ENCODE measurements around the gene ZFAND4. TPM values are rescaled to one million over a fixed set of nuclear protein-coding genes. Genes with fewer than 3 reads are reported as not detected.
"Not testable (repeated sequence)": the region's sequence is repeated elsewhere in the genome, so short reads cannot be mapped to it uniquely, and the experiment has no call there.

The ZFAND4 gene
- total RNA-seq, 4 donors from 2014 or later = 5.0 to 15.3 (median 7.9) TPM

GRCh38 chr10:45578384-45578971 is 94.1 kb downstream of the ZFAND4 start:
- H3K4me3 ChIP-seq = no peak overlapping the region
- intact Hi-C loops (cut with DNase I) = no loop called here
- TF ChIP-seq CTCF (IDR thresholded peaks at IDR 0.05) = no peak
- no peak for TF ChIP-seq POLR2A (IDR thresholded peaks at IDR 0.05)
- H3K4me1 ChIP-seq = peaks cover 0 to 24% (median 9%) of the 10 kb centered on the region in 3 donors
- H3K36me3 ChIP-seq = no peaks in the 10 kb centered on the region
- H3K9me3 ChIP-seq = no peaks in the 10 kb centered on the region
- no peak overlapping the region for H3K27ac ChIP-seq
- no peak for DNase-seq
- H3K27me3 ChIP-seq = no peaks in the 10 kb centered on the region
- 75 to 77% methylated on average over 2 of the region's 2 CpGs for WGBS, 2 donors

- TF ChIP-seq POLR2A (IDR thresholded peaks at IDR 0.05) = no peak
- TF ChIP-seq CTCF (IDR thresholded peaks at IDR 0.05) = no peak
- no peak for DNase-seq
- H3K4me1 ChIP-seq = peaks cover 0 to 10% (median 4%) of the 10 kb centered on the region in 3 donors
- H3K9me3 ChIP-seq = no peaks in the 10 kb centered on the region
- H3K4me3 ChIP-seq = no peak overlapping the region
- 80 to 90% methylated on average over 3 of the region's 3 CpGs for WGBS, 2 donors
- H3K27ac ChIP-seq = no peak overlapping the region
- H3K27me3 ChIP-seq = no peaks in the 10 kb centered on the region
- H3K36me3 ChIP-seq = no peaks in the 10 kb centered on the region
- intact Hi-C loops (cut with DNase I) = no loop called here
Measured at GRCh38 chr10:45575966-45576597, 96.5 kb downstream of the ZFAND4 start.

GRCh38 chr10:45575032-45575761 is 97.4 kb downstream of the ZFAND4 start:
- H3K27me3 ChIP-seq; intact Hi-C loops (cut with DNase I); H3K27ac ChIP-seq: not testable (repeated sequence)

GRCh38 chr10:45569471-45569870 is 103.1 kb downstream of the ZFAND4 start:
- no peak for TF ChIP-seq POLR2A (IDR thresholded peaks at IDR 0.05)
- no peak for TF ChIP-seq CTCF (IDR thresholded peaks at IDR 0.05)
- intact Hi-C loops (cut with DNase I) = no loop called here
- H3K27ac ChIP-seq = no peak overlapping the region
- no peaks in the 10 kb centered on the region for H3K27me3 ChIP-seq
- 72 to 83% methylated on average over 3 of the region's 3 CpGs for WGBS, 2 donors
- no peaks in the 10 kb centered on the region for H3K36me3 ChIP-seq
- H3K4me1 ChIP-seq = no peaks in the 10 kb centered on the region
- H3K4me3 ChIP-seq = no peak overlapping the region
- H3K9me3 ChIP-seq = no peaks in the 10 kb centered on the region
- DNase-seq = no peak

More at GRCh38 chr10:45575032-45575761, 97.4 kb downstream of the ZFAND4 start:
- DNase-seq, H3K9me3 ChIP-seq, H3K36me3 ChIP-seq, H3K4me3 ChIP-seq, H3K4me1 ChIP-seq: not testable (repeated sequence)
- 83 to 85% methylated on average over 11 of the region's 11 CpGs for WGBS, 2 donors

GRCh38 chr10:45566415-45566814 is 106.2 kb downstream of the ZFAND4 start:
- Histone ChIP-seq H3K36me3 (no peaks in the 10 kb centered on the region), H3K9me3 (no peaks in the 10 kb centered on the region), H3K4me1 (peaks cover 0 to 9% (median 0%) of the 10 kb centered on the region in 3 donors), H3K4me3 (no peak overlapping the region), H3K27me3 (no peaks in the 10 kb centered on the region), H3K27ac (no peak overlapping the region)
- TF ChIP-seq CTCF (IDR thresholded peaks at IDR 0.05) = no peak
- no peak for TF ChIP-seq POLR2A (IDR thresholded peaks at IDR 0.05)
- 88 to 92% methylated on average over 3 of the region's 3 CpGs for WGBS, 2 donors
- intact Hi-C loops (cut with DNase I) = no loop called here
- DNase-seq = no peak

Other genes with a start within 250 kb of the ZFAND4 start
- 10 to 100 TPM; 18.9 to 30.1 (median 19.7) TPM for gene WASHC2C, start 54.5 kb upstream of the ZFAND4 start, total RNA-seq
- 10 to 100 TPM in 2 of 4 donors, 1 to 10 TPM in 2; 2.3 to 12.1 (median 8.4) TPM for gene AGAP4, start 174.7 kb upstream of the ZFAND4 start, total RNA-seq